ENCODE measurements around the gene ANGPTL7. TPM values are rescaled to one million over a fixed set of nuclear protein-coding genes. Genes with fewer than 3 reads are reported as not detected.
A peak's percentile ranks its signal among the peaks of the same experiment; 100 is the strongest.

The ANGPTL7 gene
- total RNA-seq, 3 donors from 2014 or later = 6.6 to 30.3 (median 20.0) TPM

GRCh38 chr1:11211925-11212587 is 22.9 kb downstream of the ANGPTL7 start:
- Histone ChIP-seq H3K36me3 (peaks cover 4% of the 10 kb centered on the region), H3K27ac (no peak overlapping the region)
- DNase-seq (ENCODE audit: low spot score in 2 of 2) = no peak

GRCh38 chr1:11214698-11215380 is 25.7 kb downstream of the ANGPTL7 start:
- peaks cover 4% of the 10 kb centered on the region for H3K36me3 ChIP-seq
- intact Hi-C loops (cut with DNase I; ENCODE audit: low total_unique reads) = no loop called here
- no peak for DNase-seq (ENCODE audit: low spot score in 2 of 2)

More at GRCh38 chr1:11211925-11212587, 22.9 kb downstream of the ANGPTL7 start:
- intact Hi-C loops (cut with DNase I; ENCODE audit: low total_unique reads) = no loop called here
- TF ChIP-seq, protein P1, sequence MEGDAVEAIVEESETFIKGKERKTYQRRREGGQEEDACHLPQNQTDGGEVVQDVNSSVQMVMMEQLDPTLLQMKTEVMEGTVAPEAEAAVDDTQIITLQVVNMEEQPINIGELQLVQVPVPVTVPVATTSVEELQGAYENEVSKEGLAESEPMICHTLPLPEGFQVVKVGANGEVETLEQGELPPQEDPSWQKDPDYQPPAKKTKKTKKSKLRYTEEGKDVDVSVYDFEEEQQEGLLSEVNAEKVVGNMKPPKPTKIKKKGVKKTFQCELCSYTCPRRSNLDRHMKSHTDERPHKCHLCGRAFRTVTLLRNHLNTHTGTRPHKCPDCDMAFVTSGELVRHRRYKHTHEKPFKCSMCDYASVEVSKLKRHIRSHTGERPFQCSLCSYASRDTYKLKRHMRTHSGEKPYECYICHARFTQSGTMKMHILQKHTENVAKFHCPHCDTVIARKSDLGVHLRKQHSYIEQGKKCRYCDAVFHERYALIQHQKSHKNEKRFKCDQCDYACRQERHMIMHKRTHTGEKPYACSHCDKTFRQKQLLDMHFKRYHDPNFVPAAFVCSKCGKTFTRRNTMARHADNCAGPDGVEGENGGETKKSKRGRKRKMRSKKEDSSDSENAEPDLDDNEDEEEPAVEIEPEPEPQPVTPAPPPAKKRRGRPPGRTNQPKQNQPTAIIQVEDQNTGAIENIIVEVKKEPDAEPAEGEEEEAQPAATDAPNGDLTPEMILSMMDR (IDR thresholded peaks at IDR 0.05) = no peak
- TF ChIP-seq POLR2A (IDR thresholded peaks at IDR 0.05) (no peak), POLR2AphosphoS5 (IDR thresholded peaks at IDR 0.05) (no peak)
- no peaks in the 10 kb centered on the region for H3K4me1 ChIP-seq
- H3K4me3 ChIP-seq = no peak overlapping the region
- H3K27me3 ChIP-seq = no peaks in the 10 kb centered on the region
- no peaks in the 10 kb centered on the region for H3K9me3 ChIP-seq

GRCh38 chr1:11215381-11216005 is 26.3 kb downstream of the ANGPTL7 start:
- DNase-seq (ENCODE audit: low spot score in 2 of 2) = peak in 1 of 2 donors; percentile 45
- no peak overlapping the region for H3K4me3 ChIP-seq
- no peaks in the 10 kb centered on the region for H3K9me3 ChIP-seq
- no peaks in the 10 kb centered on the region for H3K27me3 ChIP-seq
- no peaks in the 10 kb centered on the region for H3K4me1 ChIP-seq
- H3K27ac ChIP-seq = peak overlapping the region; percentile 50 to 73
- intact Hi-C loops (cut with DNase I; ENCODE audit: low total_unique reads) = no loop called here
- TF ChIP-seq, protein P1 (IDR thresholded peaks at IDR 0.05) = no peak
- TF ChIP-seq POLR2A (IDR thresholded peaks at IDR 0.05) (no peak), POLR2AphosphoS5 (IDR thresholded peaks at IDR 0.05) (no peak)
- H3K36me3 ChIP-seq = peaks cover 4% of the 10 kb centered on the region

More at GRCh38 chr1:11214698-11215380, 25.7 kb downstream of the ANGPTL7 start:
- Histone ChIP-seq H3K4me1 (no peaks in the 10 kb centered on the region), H3K27me3 (no peaks in the 10 kb centered on the region), H3K9me3 (no peaks in the 10 kb centered on the region), H3K27ac (peak overlapping the region; percentile 50 to 73), H3K4me3 (no peak overlapping the region)
- TF ChIP-seq POLR2A (IDR thresholded peaks at IDR 0.05) (no peak), POLR2AphosphoS5 (IDR thresholded peaks at IDR 0.05) (no peak)
- TF ChIP-seq, protein P1 (IDR thresholded peaks at IDR 0.05) = no peak

GRCh38 chr1:11216074-11216473 is 26.9 kb downstream of the ANGPTL7 start:
- Histone ChIP-seq H3K4me3 (no peak overlapping the region), H3K36me3 (peaks cover 4% of the 10 kb centered on the region), H3K4me1 (no peaks in the 10 kb centered on the region), H3K27ac (peak overlapping the region; percentile 50 to 52), H3K27me3 (no peaks in the 10 kb centered on the region), H3K9me3 (no peaks in the 10 kb centered on the region)
- DNase-seq (ENCODE audit: low spot score in 2 of 2) = no peak
- no peak for TF ChIP-seq POLR2A (IDR thresholded peaks at IDR 0.05)
- no peak for TF ChIP-seq POLR2AphosphoS5 (IDR thresholded peaks at IDR 0.05)
- TF ChIP-seq, protein P1 (IDR thresholded peaks at IDR 0.05) = no peak
- intact Hi-C loops (cut with DNase I; ENCODE audit: low total_unique reads) = no loop called here

Measured in breast epithelium (tissue), 4 donors.